K562 (cell line): ENCODE data around the gene HOXB5. TPM values are rescaled to one million over a fixed set of nuclear protein-coding genes. Genes with fewer than 3 reads are reported as not detected.

Source experiments
- BCOR ChIP-seq: fragments of 450-650 bp; IDR thresholded peaks from 2 replicates; pipeline ENCODE4 v1.6.1; 2016
- CREB3L1 ChIP-seq: fragments of 450-650 bp; IDR thresholded peaks from 2 replicates; pipeline ENCODE4 v1.6.1; 2014; ENCODE audit warnings: low read depth, mild to moderate bottlenecking, moderate library complexity, borderline replicate concordance
- HNRNPK ChIP-seq: fragments of 200-400 bp; formaldehyde crosslinking; IDR thresholded peaks from one replicate; pipeline ENCODE4 v1.6.1; 2018; ENCODE audit warnings: mild to moderate bottlenecking, low read depth, low read length; ENCODE audit not compliant: poor library complexity, severe bottlenecking
- MED1 ChIP-seq: sonication (generic); formaldehyde crosslinking; IDR thresholded peaks from 2 replicates; pipeline ENCODE4 v1.8.1; 2023; ENCODE audit warnings: missing genetic modification reagents, borderline replicate concordance
- NCOA1 ChIP-seq: fragments of 450-650 bp; IDR thresholded peaks from 2 replicates; pipeline ENCODE4 v1.6.1; 2016; ENCODE audit warnings: low read depth
- PHF21A ChIP-seq: fragments of 450-650 bp; IDR thresholded peaks from 2 replicates; pipeline ENCODE4 v1.6.1; 2017; ENCODE audit warnings: low read depth, borderline replicate concordance
- PTBP1 ChIP-seq: fragments of 200-400 bp; formaldehyde crosslinking; IDR thresholded peaks from 2 replicates; pipeline ENCODE4 v1.6.1; 2017; ENCODE audit warnings: low read depth, low read length
- REST ChIP-seq, 2 experiments: fragments of 450-650 bp; formaldehyde crosslinking in 1 of 2; IDR thresholded peaks; 2 replicates each; pipeline versions ENCODE4 v1.4.0 to v1.6.1; 2014 to 2020; ENCODE audit warnings: mild to moderate bottlenecking in 2 of 2, borderline replicate concordance in 1 of 2, low read depth in 1 of 2
- RFX7 ChIP-seq: fragments of 250-450 bp; sonication (Bioruptor Pico); IDR thresholded peaks from 2 replicates; pipeline ENCODE4 v1.5.1; 2021; ENCODE audit warnings: mild to moderate bottlenecking
- RUNX1 ChIP-seq: sonication (generic); IDR thresholded peaks from 2 replicates; pipeline ENCODE4 v1.6.1; 2016; ENCODE audit warnings: antibody characterized with exemption, low read depth
- SLC30A9 ChIP-seq: fragments of 250-450 bp; sonication (Bioruptor Pico); IDR thresholded peaks from 2 replicates; pipeline ENCODE4 v1.8.0; 2022; ENCODE audit warnings: mild to moderate bottlenecking, moderate library complexity
- TAL1 ChIP-seq: fragments of 450-650 bp; IDR thresholded peaks from 2 replicates; pipeline ENCODE4 v1.6.1; 2016; ENCODE audit warnings: mild to moderate bottlenecking
- U2AF1 ChIP-seq: fragments of 200-400 bp; formaldehyde crosslinking; optimal IDR thresholded peaks from 2 replicates; pipeline ENCODE3; 2017; ENCODE audit warnings: mild to moderate bottlenecking, low read depth, low read length, moderate library complexity
- ZBTB7A ChIP-seq: IDR thresholded peaks from 2 replicates; pipeline ENCODE4 v1.6.1; 2011; ENCODE audit warnings: low read depth, mild to moderate bottlenecking, low read length, moderate library complexity, borderline replicate concordance; ENCODE audit not compliant: control insufficient read depth
- polyA plus RNA-seq, 8 experiments: library from polyadenylated mRNA; depleted of rRNA in 4 of 8; stranded (reverse) in 5 of 8; unstranded in 3 of 8; fragments of >200 nt; fragmentation: Nextera tagmentation in 2 of 8; fragmentation: Illumina TruSeq in 1 of 8; extraction: Ambion mirVana in 2 of 8; extraction: Trizol in 1 of 8; gene quantifications; 2 replicates each; pipeline versions ENCODE4 v1.2.1 to v1.2.3, GENCODE V29; 2011 to 2014; ENCODE audit warnings: inconsistent platforms in 1 of 8, missing spikeins in 1 of 8
- total RNA-seq, 7 experiments: library from RNA; depleted of rRNA in 6 of 7; stranded (reverse); fragments of >200 nt in 6 of 7; fragmentation: Illumina TruSeq in 2 of 7; extraction: Trizol in 2 of 7; gene quantifications; 2 replicates each; pipeline versions ENCODE4 v1.2.1 to v1.2.3, GENCODE V29; 2011 to 2021; ENCODE audit warnings: low replicate concordance in 1 of 7
- TF ChIP-seq, protein P1 (sequence below): sonication (generic); formaldehyde crosslinking; IDR thresholded peaks from 2 replicates; pipeline ENCODE4 v1.8.1; 2023; ENCODE audit warnings: mild to moderate bottlenecking, missing genetic modification reagents, moderate library complexity

Gene HOXB5
- total and polyA plus RNA-seq, 9 of the 15 experiments (the other 6 are each of a cell fraction or from before 2014, with no cell fraction given), result 0.24 to 2.7 (median 0.65) TPM

GRCh38 chr17:48546137-48546923 is 47.2 kb downstream of the HOXB5 start (continued):
- TF ChIP-seq CREB3L1, result no peak
- no peak for TF ChIP-seq REST (IDR thresholded peaks at IDR 0.05; ENCODE audit: borderline replicate concordance)
- TF ChIP-seq REST (CRISPR knock-in tag; IDR thresholded peaks at IDR 0.05; ENCODE audit: low read depth), result no peak
- no peak for TF ChIP-seq RUNX1
- TF ChIP-seq RFX7 (CRISPR knock-in tag), result no peak
- TF ChIP-seq U2AF1, result no peak
- no peak for TF ChIP-seq MED1
- TF ChIP-seq HNRNPK, result no peak
- TF ChIP-seq PTBP1, result no peak
- no peak; the same call in 1 of the 2 replicates for TF ChIP-seq ZBTB7A
- TF ChIP-seq TAL1, result no peak
- TF ChIP-seq PHF21A, result no peak
- TF ChIP-seq BCOR, result no peak
- TF ChIP-seq NCOA1, result 0 out of 2 replicates have a peak, but pooled peaks have one; percentile 45
- TF ChIP-seq, protein P1, sequence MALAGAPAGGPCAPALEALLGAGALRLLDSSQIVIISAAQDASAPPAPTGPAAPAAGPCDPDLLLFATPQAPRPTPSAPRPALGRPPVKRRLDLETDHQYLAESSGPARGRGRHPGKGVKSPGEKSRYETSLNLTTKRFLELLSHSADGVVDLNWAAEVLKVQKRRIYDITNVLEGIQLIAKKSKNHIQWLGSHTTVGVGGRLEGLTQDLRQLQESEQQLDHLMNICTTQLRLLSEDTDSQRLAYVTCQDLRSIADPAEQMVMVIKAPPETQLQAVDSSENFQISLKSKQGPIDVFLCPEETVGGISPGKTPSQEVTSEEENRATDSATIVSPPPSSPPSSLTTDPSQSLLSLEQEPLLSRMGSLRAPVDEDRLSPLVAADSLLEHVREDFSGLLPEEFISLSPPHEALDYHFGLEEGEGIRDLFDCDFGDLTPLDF (CRISPR knock-in tag), result no peak
- TF ChIP-seq SLC30A9, result no peak
